GM19324 (cell line): Measurements from ENCODE around the gene SOX2.

ENCODE experiments used
- ATAC-seq: cut with Tn5 transposase; IDR thresholded peaks from one replicate; pipeline ENCODE4 v1.9.1; 2021; ENCODE audit warnings: mild to moderate bottlenecking, moderate library complexity; ENCODE audit not compliant: unreplicated experiment, low FRiP score

The SOX2 gene

GRCh38 chr3:181721046-181721875, 9.5 kb downstream of the SOX2 start:
- ATAC-seq, result no peak

- no peak for ATAC-seq
These were observed 10.4 kb downstream of the SOX2 start for GRCh38 chr3:181722156-181722555.

DNA sequence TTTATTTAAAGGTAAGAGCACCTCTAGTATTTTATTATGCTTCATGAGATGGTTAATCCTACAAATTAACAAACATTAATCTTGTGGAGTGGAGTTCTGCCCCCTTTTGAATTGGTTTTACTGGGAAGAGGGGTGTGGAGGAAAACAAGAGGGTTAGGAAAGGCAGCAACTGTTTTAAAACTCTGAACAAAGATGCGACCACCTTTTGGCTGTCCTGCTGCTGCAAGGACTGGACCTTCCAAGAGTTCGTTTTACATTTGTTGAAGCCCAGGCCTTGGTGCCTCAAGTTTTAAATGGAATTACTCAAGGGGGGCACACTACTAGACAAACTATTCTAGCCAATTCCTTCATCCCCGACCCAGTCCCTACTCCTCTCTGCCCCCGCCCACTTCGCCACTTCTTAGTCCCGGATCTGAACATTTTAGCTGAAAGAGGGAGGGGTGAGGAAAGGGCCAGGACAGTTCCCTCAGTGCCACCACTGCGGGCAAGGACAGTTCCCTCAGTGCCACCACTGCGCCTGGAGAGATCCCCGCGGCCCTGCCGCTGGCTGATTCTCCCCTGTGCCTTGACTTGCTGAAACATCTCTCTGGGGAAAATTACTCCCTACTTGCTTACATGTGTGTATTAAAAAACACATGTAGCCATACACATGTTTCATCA, 11.2 kb downstream of the SOX2 start:
- no peak for ATAC-seq

DNA sequence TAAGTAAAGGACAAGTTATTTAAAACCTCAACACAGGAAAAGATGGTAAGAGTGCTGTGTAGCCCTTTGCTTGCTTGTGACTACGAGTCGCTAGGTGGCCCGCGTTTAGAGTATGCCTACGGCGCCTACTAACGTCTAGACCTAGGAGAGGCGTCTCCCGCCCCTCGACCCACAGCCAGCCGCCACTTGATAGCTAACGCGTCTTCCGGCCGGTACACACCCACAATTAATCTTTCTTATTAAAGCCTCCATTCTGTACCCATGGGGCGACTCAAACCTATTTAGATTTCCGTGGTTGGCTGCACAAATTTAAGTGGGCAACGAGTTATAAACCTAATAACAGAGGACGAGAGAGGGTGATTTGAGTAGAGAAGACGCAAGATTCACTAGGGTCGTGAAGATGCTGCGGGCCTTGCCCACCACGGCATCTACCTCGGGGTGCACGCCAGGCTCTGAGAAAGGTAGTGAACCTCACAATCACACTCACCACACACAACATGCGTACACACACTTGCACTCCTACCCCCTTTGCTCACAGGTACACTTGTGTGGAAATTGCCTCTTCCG, 12.0 kb downstream of the SOX2 start:
- ATAC-seq, result no peak

DNA sequence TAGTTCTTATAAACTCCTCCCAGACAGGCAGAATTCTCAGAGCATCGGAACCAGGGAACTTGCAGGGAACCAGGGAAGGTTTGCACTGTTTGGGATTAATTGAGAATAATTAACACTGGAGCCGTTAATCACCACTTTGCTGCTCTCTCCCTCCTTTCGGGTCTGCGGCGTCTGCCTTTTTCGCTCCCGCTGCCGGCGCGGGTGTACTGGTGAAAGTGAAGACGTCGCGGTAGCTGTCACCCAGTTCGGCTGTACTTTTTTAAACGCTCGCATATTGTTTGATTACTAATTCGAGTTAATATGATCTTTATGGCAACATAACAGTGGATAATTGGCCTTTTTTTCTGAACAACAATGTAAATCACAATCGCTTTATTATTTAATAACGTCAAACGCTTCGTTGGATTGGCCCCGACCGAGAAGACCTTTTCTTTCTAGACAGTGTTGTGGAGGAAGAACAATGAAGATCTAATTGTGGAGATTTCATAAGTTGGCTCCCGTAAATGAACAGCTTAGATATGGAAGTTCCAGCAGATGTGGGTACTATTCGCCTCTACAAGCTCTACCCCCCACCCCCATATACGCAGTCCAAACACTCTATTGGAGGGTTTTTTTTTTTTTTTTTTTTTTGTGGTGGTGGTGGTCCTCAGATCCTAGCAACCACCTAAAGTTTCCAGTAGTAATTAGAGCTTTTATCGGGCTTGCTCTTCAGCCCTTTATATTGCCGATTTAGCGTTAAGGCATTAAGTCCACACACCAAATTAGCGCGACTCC, 12.7 kb downstream of the SOX2 start:
- no peak for ATAC-seq

DNA sequence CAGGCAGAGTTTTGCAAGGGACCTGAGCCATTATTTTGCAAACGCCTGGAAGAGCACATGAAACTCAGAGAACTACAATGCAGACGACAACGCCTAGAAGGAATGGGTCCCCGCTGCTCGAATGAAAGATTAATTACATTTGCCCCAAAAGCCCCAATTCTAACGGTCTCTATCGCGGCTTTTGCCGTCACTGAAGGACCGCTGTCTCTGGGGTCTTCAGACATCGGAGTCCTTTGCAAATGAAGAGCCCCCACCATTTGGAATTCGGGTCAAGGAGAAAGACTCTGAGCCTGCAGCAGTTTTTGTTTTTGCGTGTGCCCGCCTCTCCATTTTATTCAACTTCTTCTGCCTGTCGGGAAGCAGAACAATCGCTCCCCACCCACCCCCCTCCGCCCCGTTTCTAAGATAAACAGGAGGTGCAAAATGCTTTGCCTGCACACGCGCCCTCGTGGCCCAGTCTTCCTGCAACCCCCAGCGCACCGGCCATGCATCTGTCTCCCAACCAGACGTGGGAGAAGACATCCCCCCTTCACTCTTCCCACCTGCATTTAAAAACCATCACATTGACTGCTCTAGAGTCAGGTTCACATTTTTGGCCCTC, 13.5 kb downstream of the SOX2 start:
- ATAC-seq, result no peak

DNA sequence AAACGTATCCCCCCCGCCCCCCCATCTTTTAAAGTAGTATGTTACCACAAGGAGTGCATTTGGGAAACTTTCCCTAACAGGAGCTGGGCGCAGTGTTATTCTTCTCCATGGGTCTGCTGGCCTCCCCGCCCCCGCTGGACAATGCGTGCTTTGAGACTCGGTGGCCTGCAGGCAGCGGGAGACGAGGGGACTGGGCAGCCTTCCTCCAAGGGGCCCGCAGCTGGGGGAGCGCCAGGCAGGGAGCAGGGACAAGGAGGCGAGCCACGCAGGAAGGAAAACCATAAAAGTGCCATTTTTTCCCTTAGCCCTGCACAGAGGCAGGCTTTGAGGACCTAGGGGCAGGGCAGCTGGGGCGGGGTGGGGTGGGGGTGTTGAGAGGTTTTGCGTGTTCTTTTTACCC, 14.1 kb downstream of the SOX2 start:
- no peak for ATAC-seq

- no peak for ATAC-seq
These were observed 14.9 kb downstream of the SOX2 start for GRCh38 chr3:181726351-181727330.

DNA sequence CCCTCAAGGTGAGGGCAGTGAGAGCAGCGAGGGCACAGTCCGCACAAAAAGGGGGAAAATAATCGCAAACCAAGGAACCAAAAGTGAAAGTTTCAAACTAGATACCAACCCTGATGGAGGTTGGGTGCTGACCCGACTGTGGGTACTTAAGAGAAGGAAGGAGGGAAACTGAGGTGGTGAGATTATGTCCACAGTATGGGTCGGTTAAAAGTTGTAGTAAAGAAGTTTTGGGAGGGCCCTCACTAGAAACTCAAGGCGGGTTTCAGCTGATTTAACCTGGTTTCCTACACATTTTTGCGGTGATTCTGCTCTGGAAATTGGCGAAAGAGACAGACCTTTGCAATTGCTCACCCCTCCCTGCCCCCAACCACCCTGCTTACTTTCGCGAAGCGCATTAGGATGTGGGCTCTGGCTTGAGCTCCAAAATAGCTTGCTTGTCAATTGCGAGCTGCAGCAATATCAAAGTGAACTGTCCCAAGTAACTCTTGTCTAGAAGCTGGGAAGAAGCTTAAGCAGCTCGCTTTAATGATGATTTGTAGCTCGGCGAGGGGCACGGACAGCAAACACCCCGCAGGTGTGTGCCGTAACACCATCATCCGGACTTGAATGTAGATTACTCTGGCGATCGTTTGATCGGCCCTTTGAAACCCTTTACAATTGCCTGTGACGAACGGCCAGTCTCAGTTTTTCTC, 15.8 kb downstream of the SOX2 start:
- ATAC-seq, result no peak

- no peak for ATAC-seq
These were observed 17.0 kb downstream of the SOX2 start for GRCh38 chr3:181728470-181729340.

DNA sequence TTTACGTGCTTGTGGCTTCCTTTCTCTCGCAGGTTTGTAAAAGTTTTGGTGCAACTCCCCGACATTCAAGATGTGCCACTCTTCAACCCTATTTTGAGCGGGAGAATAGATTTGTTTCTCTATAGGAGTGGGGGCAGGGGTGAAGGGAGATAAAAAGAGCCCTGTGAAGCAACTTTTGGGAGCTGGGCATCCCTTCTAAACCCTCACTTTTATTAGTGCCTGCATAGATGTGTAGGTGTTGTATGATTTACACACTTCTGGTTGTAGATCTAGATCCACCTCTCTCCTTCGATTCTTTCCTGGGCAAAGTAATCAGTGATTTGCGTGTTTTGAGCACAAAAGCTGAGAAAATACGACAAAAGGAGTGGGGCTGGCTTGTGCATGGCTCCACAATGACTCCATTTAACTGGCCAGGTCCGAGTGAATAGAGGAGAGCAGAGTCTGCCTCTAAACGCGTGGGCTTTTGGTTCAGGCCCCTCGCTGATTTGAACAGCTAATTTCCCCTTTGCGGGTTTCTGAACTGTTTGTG, 17.7 kb downstream of the SOX2 start:
- ATAC-seq, result no peak

GRCh38 chr3:181730316-181730715, 18.6 kb downstream of the SOX2 start:
- no peak for ATAC-seq

- no peak for ATAC-seq
These were observed 19.2 kb downstream of the SOX2 start for GRCh38 chr3:181730934-181731333.

DNA sequence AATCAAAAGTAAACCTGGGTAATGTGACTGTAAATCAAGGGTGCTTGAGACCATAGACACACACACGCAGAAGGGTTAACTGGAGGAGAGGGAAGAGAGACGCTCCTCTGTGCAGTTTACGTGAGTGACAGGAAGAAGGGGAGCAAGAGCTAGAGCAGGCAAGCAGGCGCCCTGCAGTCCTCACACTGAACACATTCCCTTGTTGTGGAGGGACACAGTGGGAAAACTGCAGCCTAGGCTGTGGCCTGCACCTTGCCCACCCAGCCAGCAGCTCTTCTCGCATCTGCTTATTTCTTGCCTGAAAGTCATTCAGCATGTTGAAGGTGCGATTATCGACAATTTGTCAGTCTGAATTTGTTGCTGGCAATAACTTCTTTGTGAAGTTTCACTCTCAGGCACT, 24.2 kb downstream of the SOX2 start:
- ATAC-seq, result no peak

DNA sequence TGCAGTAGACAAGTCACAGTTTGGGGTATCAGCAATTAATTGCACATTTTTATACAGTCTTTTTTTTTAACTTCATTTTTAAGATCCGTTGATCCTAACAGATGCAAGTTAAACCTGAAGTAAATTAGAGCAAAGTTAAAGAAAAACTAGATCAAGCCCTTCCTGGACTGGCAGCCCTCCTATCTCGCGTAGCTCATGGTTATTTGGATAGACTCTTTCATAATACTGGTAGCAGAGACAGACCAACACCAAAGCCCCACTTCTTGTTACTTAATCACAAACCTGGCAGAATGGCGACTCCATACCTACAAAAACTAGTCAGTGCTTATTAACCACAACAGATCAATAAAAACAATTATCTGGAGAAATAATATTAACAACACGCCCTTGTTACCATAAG, 26.8 kb downstream of the SOX2 start:
- no peak for ATAC-seq

DNA sequence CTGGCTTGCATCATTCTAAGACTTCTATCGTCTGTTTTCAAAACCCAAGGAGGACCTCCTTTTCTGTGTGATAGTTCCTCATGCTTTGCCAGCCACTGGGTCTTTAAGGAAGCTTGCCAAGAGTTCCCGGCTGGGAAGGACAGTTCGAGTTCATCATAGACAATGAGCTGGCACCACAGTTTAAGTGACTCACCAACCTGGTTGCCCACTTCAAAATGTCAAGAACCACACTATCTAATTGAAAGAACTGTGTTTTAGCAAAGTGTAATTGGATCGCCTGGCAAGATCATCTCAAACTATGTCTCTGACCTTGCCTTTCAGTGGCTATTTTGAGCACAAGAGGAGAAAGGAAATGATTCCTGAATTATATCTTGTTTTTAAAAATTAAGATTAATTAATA, 27.9 kb downstream of the SOX2 start:
- ATAC-seq, result no peak

- no peak for ATAC-seq
These were observed 29.7 kb downstream of the SOX2 start for GRCh38 chr3:181741417-181741816.

DNA sequence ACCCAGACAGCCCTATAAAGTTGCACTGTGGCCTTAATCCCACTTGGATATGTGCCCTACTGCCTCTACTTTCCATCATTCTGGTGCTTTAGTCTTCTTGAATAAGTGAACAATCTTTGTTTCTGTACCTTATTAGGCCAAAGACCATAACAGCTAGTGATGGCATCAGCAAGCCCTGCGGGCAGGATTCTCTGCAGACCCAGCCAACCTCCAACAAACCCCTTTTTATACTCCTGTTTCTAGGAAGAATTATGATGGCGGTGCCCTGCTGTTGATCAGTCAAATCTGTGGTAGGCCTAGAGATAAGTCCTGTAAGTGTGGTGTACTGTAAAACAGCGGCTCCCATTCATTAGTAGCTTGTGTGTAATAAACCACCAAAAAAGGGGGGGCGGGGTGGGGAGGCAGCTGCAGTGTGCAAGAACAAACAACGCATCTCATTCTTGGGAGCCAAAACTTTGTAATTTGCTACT, 40.5 kb downstream of the SOX2 start:
- no peak for ATAC-seq
